ENCODE data around the gene GPR152.

GRCh38 chr11:67409261-67409666, 43.3 kb downstream of the GPR152 start:
- TF ChIP-seq CTCF (IDR thresholded peaks at IDR 0.05) (no peak), POLR2A (IDR thresholded peaks at IDR 0.05) (no peak), POLR2AphosphoS5 (IDR thresholded peaks at IDR 0.05) (no peak), EP300 (IDR thresholded peaks at IDR 0.05) (no peak)

Data from suprapubic skin (tissue), 4 donors.